Activated CD8-positive, alpha-beta memory T cell treated with anti-CD3 and anti-CD28 coated beads, Interleukin-2, amount 50 U/mL, for 24 hours (primary cell): Measurements from ENCODE around the gene TNPO3.

ENCODE experiments used
- DNase-seq: peaks from one replicate; pipeline ENCODE4 v3.0.0-alpha.2; 2020; ENCODE audit errors: extremely low read depth

The TNPO3 gene

GRCh38 chr7:128906766-128907559 lies 147.9 kb downstream of the TNPO3 start:
- DNase-seq = no peak

GRCh38 chr7:128906001-128906765 lies 148.7 kb downstream of the TNPO3 start:
- no peak for DNase-seq

- DNase-seq = no peak
Measured at GRCh38 chr7:128904381-128905197, 150.3 kb downstream of the TNPO3 start.
